Suprapubic skin (tissue), 4 donors: ENCODE data around the gene LMBRD1. TPM values are rescaled to one million over a fixed set of nuclear protein-coding genes. Genes with fewer than 3 reads are reported as not detected.

ENCODE experiments used
- DNase-seq, 2 donors: peaks; one replicate each; pipeline ENCODE4 v3.0.0-alpha.2; 2019; ENCODE audit warnings: low spot score in 2 of 2
- H3K27ac ChIP-seq: fragments of 200-600 bp; sonication (generic); one replicate; pipeline ENCODE4 v1.5.1; 2019
- H3K27me3 ChIP-seq: fragments of 200-600 bp; sonication (generic); one replicate; pipeline ENCODE4 v1.5.1; 2019
- H3K36me3 ChIP-seq: fragments of 200-600 bp; sonication (generic); one replicate; pipeline ENCODE4 v1.5.1; 2019
- H3K4me1 ChIP-seq: fragments of 200-600 bp; sonication (generic); one replicate; pipeline ENCODE4 v1.5.1; 2019
- H3K4me3 ChIP-seq: fragments of 200-600 bp; sonication (generic); one replicate; pipeline ENCODE4 v1.5.1; 2019; ENCODE audit warnings: mild to moderate bottlenecking
- H3K9me3 ChIP-seq: fragments of 200-600 bp; sonication (generic); one replicate; pipeline ENCODE4 v1.5.1; 2019
- CTCF ChIP-seq, 2 donors: fragments of 200-600 bp in 1 of 2; fragments of 450-650 bp in 1 of 2; sonication (generic) in 1 of 2; IDR thresholded peaks; one replicate each; pipeline ENCODE4 v1.5.1; 2016 to 2019; ENCODE audit warnings: antibody characterized with exemption in 2 of 2, mild to moderate bottlenecking in 1 of 2, moderate library complexity in 1 of 2
- EP300 ChIP-seq: sonication (generic); formaldehyde crosslinking; IDR thresholded peaks from one replicate; pipeline ENCODE4 v1.6.1; 2017; ENCODE audit warnings: antibody characterized with exemption
- POLR2A ChIP-seq, 2 donors: fragments of 450-650 bp; IDR thresholded peaks; one replicate each; pipeline ENCODE4 v1.6.1; 2017; ENCODE audit warnings: antibody characterized with exemption in 2 of 2, mild to moderate bottlenecking in 2 of 2, moderate library complexity in 2 of 2
- POLR2AphosphoS5 ChIP-seq, 3 donors: sonication (generic); formaldehyde crosslinking; IDR thresholded peaks; one replicate each; pipeline ENCODE4 v1.6.1; 2017; ENCODE audit warnings: antibody characterized with exemption in 3 of 3
- WGBS: methylation state at CpG from one replicate; pipeline ENCODE4 v1.1.5; 2018; 5-methylcytosine and 5-hydroxymethylcytosine counted together
- total RNA-seq, 4 donors: library from RNA; depleted of rRNA; stranded (reverse); fragments of >200 nt; gene quantifications; one replicate each; pipeline ENCODE4 v1.1.0, GENCODE V29; 2016

Gene LMBRD1
- total RNA-seq, 4 donors from 2014 or later, result 43.5 to 58.6 (median 47.5) TPM

GRCh38 chr6:69819138-69819537 is 22.3 kb upstream of the LMBRD1 start:
- Histone ChIP-seq H3K27me3 (no peaks in the 10 kb centered on the region), H3K27ac (no peak overlapping the region), H3K9me3 (no peaks in the 10 kb centered on the region), H3K36me3 (no peaks in the 10 kb centered on the region), H3K4me1 (no peaks in the 10 kb centered on the region), H3K4me3 (no peak overlapping the region)
- no peak for DNase-seq
- TF ChIP-seq POLR2A (IDR thresholded peaks at IDR 0.05) (no peak), EP300 (no peak), POLR2AphosphoS5 (IDR thresholded peaks at IDR 0.05) (no peak), CTCF (IDR thresholded peaks at IDR 0.05) (no peak)
- WGBS, result 88% methylated on average over 4 of the region's 4 CpGs

GRCh38 chr6:69818223-69818930 is 21.6 kb upstream of the LMBRD1 start:
- Histone ChIP-seq H3K27me3 (no peaks in the 10 kb centered on the region), H3K9me3 (no peaks in the 10 kb centered on the region), H3K36me3 (no peaks in the 10 kb centered on the region), H3K27ac (no peak overlapping the region), H3K4me3 (no peak overlapping the region), H3K4me1 (peaks cover 6% of the 10 kb centered on the region)
- DNase-seq, result no peak
- WGBS, result 88% methylated on average over 2 of the region's 2 CpGs
- TF ChIP-seq EP300 (no peak), CTCF (IDR thresholded peaks at IDR 0.05) (no peak), POLR2A (IDR thresholded peaks at IDR 0.05) (no peak), POLR2AphosphoS5 (IDR thresholded peaks at IDR 0.05) (no peak)

GRCh38 chr6:69817358-69817757 is 20.5 kb upstream of the LMBRD1 start:
- H3K27ac ChIP-seq, result no peak overlapping the region
- no peak for TF ChIP-seq CTCF (IDR thresholded peaks at IDR 0.05)
- TF ChIP-seq POLR2A (IDR thresholded peaks at IDR 0.05), result no peak
- no peak for TF ChIP-seq EP300
- no peak for TF ChIP-seq POLR2AphosphoS5 (IDR thresholded peaks at IDR 0.05)
- H3K4me1 ChIP-seq, result peaks cover 7% of the 10 kb centered on the region
- no peaks in the 10 kb centered on the region for H3K36me3 ChIP-seq
- H3K9me3 ChIP-seq, result no peaks in the 10 kb centered on the region
- DNase-seq, result no peak
- no peak overlapping the region for H3K4me3 ChIP-seq
- no peaks in the 10 kb centered on the region for H3K27me3 ChIP-seq

GRCh38 chr6:69816569-69816968 is 19.8 kb upstream of the LMBRD1 start:
- Histone ChIP-seq H3K27me3 (no peaks in the 10 kb centered on the region), H3K36me3 (no peaks in the 10 kb centered on the region), H3K4me1 (peaks cover 7% of the 10 kb centered on the region), H3K4me3 (no peak overlapping the region), H3K27ac (no peak overlapping the region), H3K9me3 (no peaks in the 10 kb centered on the region)
- 76% methylated on average over 3 of the region's 3 CpGs for whole genome bisulfite sequencing
- no peak for DNase-seq
- no peak for TF ChIP-seq EP300
- no peak for TF ChIP-seq POLR2AphosphoS5 (IDR thresholded peaks at IDR 0.05)
- TF ChIP-seq CTCF (IDR thresholded peaks at IDR 0.05), result no peak
- no peak for TF ChIP-seq POLR2A (IDR thresholded peaks at IDR 0.05)

GRCh38 chr6:69816026-69816425 is 19.2 kb upstream of the LMBRD1 start:
- no peaks in the 10 kb centered on the region for H3K9me3 ChIP-seq
- H3K4me3 ChIP-seq, result no peak overlapping the region
- no peak for DNase-seq
- TF ChIP-seq EP300 (no peak), CTCF (IDR thresholded peaks at IDR 0.05) (no peak), POLR2AphosphoS5 (IDR thresholded peaks at IDR 0.05) (no peak), POLR2A (IDR thresholded peaks at IDR 0.05) (no peak)
- WGBS, result 100% methylated on average over 1 of the region's 1 CpG
- H3K36me3 ChIP-seq, result no peaks in the 10 kb centered on the region
- no peak overlapping the region for H3K27ac ChIP-seq
- H3K27me3 ChIP-seq, result no peaks in the 10 kb centered on the region
- H3K4me1 ChIP-seq, result peaks cover 7% of the 10 kb centered on the region
